RWPE2 (cell line): ENCODE measurements around the gene GANAB.

Experiments
- ATAC-seq: fragments of 200-7000 bp; cut with Tn5 transposase; 3 replicates; pipeline ENCODE4 v1.9.1; 2021; ENCODE audit warnings: low read depth
- DNase-seq: peaks from one replicate; pipeline ENCODE4 v3.0.0-alpha.2; 2020; ENCODE audit warnings: low spot score
- H3K27ac ChIP-seq: fragments of 450-650 bp; 2 replicates; pipeline ENCODE4 v1.5.1; 2017; ENCODE audit warnings: mild to moderate bottlenecking; ENCODE audit not compliant: poor library complexity, severe bottlenecking
- H3K27me3 ChIP-seq: fragments of 250-450 bp; sonication (Bioruptor Pico); 2 replicates; pipeline ENCODE4 v1.5.1; 2021; ENCODE audit warnings: mild to moderate bottlenecking, moderate library complexity; ENCODE audit not compliant: insufficient read depth, poor library complexity, severe bottlenecking
- H3K36me3 ChIP-seq: fragments of 250-450 bp; sonication (Bioruptor Pico); 2 replicates; pipeline ENCODE4 v1.5.1; 2020; ENCODE audit warnings: low read depth, mild to moderate bottlenecking, moderate library complexity
- H3K4me1 ChIP-seq: fragments of 250-450 bp; sonication (Bioruptor Pico); 2 replicates; pipeline ENCODE4 v1.5.1; 2021; ENCODE audit warnings: mild to moderate bottlenecking, moderate library complexity; ENCODE audit not compliant: insufficient read depth, poor library complexity, severe bottlenecking
- H3K4me3 ChIP-seq: fragments of 250-450 bp; sonication (Bioruptor Pico); 2 replicates; pipeline ENCODE4 v1.5.1; 2021; ENCODE audit warnings: mild to moderate bottlenecking, moderate library complexity; ENCODE audit not compliant: severe bottlenecking
- H3K9me3 ChIP-seq: fragments of 250-450 bp; sonication (Bioruptor Pico); 2 replicates; pipeline ENCODE4 v1.5.1; 2021; ENCODE audit warnings: mild to moderate bottlenecking, moderate library complexity; ENCODE audit not compliant: severe bottlenecking
- TF ChIP-seq, protein P1 (sequence below): fragments of 450-650 bp; IDR thresholded peaks from one replicate; pipeline ENCODE4 v1.5.1; 2017; ENCODE audit warnings: mild to moderate bottlenecking, moderate library complexity; ENCODE audit not compliant: poor library complexity, severe bottlenecking

Gene GANAB

DNA sequence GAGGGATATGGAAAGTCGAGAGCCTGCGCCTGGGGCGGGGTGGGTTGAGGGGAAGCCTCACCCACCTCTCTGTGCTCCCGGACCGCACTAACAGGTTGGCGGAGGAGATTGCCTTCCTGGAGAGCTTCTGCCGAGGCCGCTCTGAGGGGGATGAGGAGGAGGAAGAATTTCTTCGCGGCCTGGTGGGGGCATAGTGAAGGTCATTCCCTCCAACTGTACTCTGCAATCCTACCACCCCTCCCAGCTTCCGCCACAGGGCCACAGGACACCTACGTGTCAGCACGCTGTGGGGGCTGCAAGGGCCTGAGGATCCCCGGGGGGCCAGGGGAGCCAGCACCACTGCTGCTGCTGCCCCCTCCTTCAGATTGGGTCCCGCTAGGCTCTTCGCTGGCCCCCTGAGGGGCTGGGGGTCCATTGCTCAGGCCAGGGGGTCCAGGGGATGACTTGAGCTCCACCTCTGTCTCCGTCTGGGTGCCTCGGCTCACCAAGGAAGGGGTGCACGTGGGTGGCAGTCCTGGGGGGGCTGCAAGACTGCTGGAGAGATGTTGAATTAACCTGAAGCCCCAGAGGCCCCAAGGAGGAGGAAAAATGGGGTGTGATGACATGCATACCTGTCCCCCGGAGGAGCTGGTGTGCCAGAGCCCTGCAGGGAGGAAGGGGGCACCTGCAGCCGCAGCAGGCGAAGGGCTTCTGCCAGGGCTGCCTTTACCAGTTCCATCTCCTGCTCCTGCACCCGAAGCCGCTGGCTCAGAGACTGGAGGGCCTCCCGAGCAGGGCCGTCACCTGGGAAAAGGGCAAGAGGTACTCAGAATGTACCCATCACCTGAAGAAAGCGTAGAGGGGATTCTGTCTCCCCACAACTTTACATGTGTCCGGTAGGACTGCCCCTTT, 35.4 kb downstream of the GANAB start:
- ATAC-seq (no peak), DNase-seq (no peak)
- no peaks in the 10 kb centered on the region for H3K9me3 ChIP-seq
- peaks cover 24% of the 10 kb centered on the region for H3K36me3 ChIP-seq
- TF ChIP-seq, protein P1, sequence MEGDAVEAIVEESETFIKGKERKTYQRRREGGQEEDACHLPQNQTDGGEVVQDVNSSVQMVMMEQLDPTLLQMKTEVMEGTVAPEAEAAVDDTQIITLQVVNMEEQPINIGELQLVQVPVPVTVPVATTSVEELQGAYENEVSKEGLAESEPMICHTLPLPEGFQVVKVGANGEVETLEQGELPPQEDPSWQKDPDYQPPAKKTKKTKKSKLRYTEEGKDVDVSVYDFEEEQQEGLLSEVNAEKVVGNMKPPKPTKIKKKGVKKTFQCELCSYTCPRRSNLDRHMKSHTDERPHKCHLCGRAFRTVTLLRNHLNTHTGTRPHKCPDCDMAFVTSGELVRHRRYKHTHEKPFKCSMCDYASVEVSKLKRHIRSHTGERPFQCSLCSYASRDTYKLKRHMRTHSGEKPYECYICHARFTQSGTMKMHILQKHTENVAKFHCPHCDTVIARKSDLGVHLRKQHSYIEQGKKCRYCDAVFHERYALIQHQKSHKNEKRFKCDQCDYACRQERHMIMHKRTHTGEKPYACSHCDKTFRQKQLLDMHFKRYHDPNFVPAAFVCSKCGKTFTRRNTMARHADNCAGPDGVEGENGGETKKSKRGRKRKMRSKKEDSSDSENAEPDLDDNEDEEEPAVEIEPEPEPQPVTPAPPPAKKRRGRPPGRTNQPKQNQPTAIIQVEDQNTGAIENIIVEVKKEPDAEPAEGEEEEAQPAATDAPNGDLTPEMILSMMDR, result no peak
- no peaks in the 10 kb centered on the region for H3K27me3 ChIP-seq
- peak overlapping the region; percentile 66 for H3K4me3 ChIP-seq
- H3K27ac ChIP-seq, result peak overlapping the region; percentile 95
- peaks cover 4% of the 10 kb centered on the region for H3K4me1 ChIP-seq

DNA sequence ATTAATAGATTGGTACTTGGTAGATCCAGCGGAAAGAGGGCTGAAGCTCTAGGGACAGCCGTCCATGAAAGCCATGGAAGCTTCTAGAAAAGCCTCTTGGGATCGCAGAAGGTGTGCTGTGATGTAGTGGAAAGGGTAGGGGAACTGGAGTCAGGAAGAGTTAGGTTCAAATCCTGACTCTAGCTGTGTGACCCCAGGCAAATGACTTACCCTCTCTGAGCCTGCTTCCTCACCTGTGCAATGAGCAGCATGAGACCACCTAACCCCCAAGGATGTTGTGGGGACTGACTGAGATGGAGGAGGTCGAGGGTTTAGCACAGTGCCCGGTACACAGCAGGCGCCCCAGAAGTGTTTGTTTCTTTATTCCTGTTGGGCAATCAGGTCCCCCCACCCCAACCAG, 36.0 kb downstream of the GANAB start:
- ATAC-seq, result no peak
- peaks cover 24% of the 10 kb centered on the region for H3K36me3 ChIP-seq

DNA sequence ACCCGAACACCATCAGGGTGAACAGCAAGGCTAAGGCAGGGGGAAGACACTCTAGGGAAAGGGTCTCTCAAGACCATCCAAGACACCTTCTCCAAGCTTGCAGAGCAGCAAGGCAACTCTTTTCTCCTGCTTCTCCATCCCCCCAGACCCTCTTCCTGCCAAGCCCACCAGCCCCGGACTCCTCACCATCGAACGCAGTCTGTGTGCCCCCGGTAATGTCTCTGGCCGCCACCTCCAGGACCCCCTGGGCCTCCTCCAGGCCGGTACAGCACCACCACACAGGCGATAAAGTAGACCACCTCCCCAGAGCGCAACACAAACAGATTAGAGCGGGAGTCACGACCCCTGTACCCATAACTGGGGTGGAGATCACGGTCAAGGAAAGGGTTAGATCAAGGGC, 37.6 kb downstream of the GANAB start:
- H3K36me3 ChIP-seq, result peaks cover 28% of the 10 kb centered on the region
- H3K4me3 ChIP-seq, result no peak overlapping the region
- H3K4me1 ChIP-seq, result no peaks in the 10 kb centered on the region
- no peaks in the 10 kb centered on the region for H3K9me3 ChIP-seq
- DNase-seq (no peak), ATAC-seq (no peak)
- TF ChIP-seq, protein P1, result no peak
- H3K27me3 ChIP-seq, result no peaks in the 10 kb centered on the region
- no peak overlapping the region for H3K27ac ChIP-seq

More for the DNA sequence above, 36.0 kb downstream of the GANAB start:
- H3K27ac ChIP-seq, result no peak overlapping the region
- TF ChIP-seq, protein P1, result no peak
- peaks cover 4% of the 10 kb centered on the region for H3K4me1 ChIP-seq
- no peaks in the 10 kb centered on the region for H3K27me3 ChIP-seq
- no peak overlapping the region for H3K4me3 ChIP-seq
- DNase-seq, result no peak
- H3K9me3 ChIP-seq, result no peaks in the 10 kb centered on the region

DNA sequence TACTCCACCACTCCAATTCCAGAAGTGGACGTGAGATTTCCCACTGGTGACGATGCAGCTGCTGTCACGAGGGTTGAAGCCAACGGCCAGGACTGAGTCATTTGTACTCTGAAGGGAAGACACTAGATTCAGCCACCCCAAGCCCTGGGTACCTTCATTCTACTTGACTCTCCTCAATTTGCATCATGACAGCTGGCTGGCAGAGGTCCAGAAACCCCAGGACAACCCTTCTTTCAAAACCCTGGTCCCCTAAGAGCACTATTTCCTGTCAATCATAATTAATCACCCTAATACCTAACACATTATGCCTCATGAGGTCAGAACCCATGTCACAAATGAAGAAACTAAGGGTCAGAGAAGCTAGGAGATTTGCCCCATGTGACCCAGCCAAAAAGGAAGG, 38.7 kb downstream of the GANAB start:
- Histone ChIP-seq H3K27ac (no peak overlapping the region), H3K4me3 (no peak overlapping the region), H3K27me3 (no peaks in the 10 kb centered on the region), H3K9me3 (no peaks in the 10 kb centered on the region), H3K36me3 (peaks cover 28% of the 10 kb centered on the region), H3K4me1 (no peaks in the 10 kb centered on the region)
- ATAC-seq (no peak), DNase-seq (no peak)
- TF ChIP-seq, protein P1, result no peak

DNA sequence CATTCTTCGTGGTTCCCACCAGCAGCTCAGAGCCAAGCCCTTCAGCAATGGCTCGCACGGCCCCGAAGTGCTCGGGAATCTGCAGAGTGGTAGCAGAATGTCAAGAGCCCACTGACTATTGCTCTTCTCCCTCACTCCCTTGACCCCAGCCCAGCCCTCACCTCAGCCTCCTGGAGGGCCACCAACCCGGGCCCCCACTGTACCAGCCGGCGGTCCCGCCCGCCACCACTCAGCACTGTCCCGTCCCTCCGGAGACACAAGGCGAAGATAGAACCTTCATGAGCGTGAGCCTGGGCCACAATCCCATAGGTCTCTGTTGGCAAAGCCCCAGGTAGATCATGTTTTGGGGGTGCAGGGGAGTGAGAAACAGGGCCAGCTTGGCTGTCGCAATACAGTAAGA, 40.5 kb downstream of the GANAB start:
- Histone ChIP-seq H3K27me3 (no peaks in the 10 kb centered on the region), H3K27ac (no peak overlapping the region), H3K9me3 (no peaks in the 10 kb centered on the region), H3K36me3 (peaks cover 27% of the 10 kb centered on the region), H3K4me1 (no peaks in the 10 kb centered on the region), H3K4me3 (no peak overlapping the region)
- TF ChIP-seq, protein P1, result no peak
- no peak for DNase-seq
- no peak for ATAC-seq
